ENCODE results near the gene RAPGEF5.

Gene RAPGEF5

GRCh38 chr7:22385326-22385725, 28.4 kb upstream of the RAPGEF5 start:
- no peak for DNase-seq (ENCODE audit: low read depth)
- no peak overlapping the region for H3K4me3 ChIP-seq (ENCODE audit: low read depth, low read length)

GRCh38 chr7:22380333-22380732, 23.4 kb upstream of the RAPGEF5 start:
- no peak for DNase-seq (ENCODE audit: low read depth)
- no peak overlapping the region for H3K4me3 ChIP-seq (ENCODE audit: low read depth, low read length)
- TF ChIP-seq, protein P1, sequence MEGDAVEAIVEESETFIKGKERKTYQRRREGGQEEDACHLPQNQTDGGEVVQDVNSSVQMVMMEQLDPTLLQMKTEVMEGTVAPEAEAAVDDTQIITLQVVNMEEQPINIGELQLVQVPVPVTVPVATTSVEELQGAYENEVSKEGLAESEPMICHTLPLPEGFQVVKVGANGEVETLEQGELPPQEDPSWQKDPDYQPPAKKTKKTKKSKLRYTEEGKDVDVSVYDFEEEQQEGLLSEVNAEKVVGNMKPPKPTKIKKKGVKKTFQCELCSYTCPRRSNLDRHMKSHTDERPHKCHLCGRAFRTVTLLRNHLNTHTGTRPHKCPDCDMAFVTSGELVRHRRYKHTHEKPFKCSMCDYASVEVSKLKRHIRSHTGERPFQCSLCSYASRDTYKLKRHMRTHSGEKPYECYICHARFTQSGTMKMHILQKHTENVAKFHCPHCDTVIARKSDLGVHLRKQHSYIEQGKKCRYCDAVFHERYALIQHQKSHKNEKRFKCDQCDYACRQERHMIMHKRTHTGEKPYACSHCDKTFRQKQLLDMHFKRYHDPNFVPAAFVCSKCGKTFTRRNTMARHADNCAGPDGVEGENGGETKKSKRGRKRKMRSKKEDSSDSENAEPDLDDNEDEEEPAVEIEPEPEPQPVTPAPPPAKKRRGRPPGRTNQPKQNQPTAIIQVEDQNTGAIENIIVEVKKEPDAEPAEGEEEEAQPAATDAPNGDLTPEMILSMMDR (IDR thresholded peaks at IDR 0.05; ENCODE audit: low read depth, low read length, missing control alignments) = no peak

More at GRCh38 chr7:22385326-22385725, 28.4 kb upstream of the RAPGEF5 start:
- TF ChIP-seq, protein P1 (IDR thresholded peaks at IDR 0.05; ENCODE audit: low read depth, low read length, missing control alignments) = no peak

DNA sequence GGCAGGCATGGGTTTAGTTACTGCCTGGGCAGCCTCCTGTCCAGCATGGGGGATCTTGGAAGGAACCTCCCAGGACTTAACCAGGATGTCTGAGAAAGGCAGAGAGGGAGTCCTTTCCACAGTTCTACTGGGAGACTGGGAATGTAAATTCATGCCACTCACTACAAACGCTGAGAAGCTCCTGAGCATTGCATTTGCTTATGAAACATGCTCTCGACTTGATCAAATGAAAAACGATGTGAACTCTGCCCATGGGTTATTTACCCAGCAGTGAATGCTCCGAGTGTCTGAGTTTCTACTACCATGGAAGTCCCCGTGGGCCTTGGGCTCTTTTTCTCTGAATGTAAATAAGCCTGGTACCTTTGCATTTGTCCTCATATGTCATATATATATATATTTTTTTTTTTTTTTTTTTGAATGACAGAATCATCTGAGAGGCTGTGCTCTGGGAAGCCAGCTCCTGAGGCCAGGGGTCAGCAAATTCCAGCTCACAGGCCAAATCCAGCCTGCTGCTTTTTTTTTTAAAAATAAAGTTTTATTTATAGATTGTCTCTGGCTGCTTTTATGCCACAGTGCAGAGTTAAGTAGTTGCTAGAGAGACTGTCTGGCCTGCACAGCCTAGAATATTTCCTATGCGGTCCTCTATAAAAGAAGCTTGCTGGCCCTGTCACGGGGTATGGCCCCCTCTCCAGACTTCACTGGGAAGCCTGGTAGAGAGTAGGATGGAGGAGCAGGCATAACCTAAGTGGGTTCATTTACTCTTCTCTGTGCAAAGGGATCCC, 21.4 kb upstream of the RAPGEF5 start:
- no peak for DNase-seq (ENCODE audit: low read depth)
- no peak overlapping the region for H3K4me3 ChIP-seq (ENCODE audit: low read depth, low read length)
- TF ChIP-seq, protein P1 (IDR thresholded peaks at IDR 0.05; ENCODE audit: low read depth, low read length, missing control alignments) = no peak

- no peak for DNase-seq (ENCODE audit: low read depth)
- TF ChIP-seq, protein P1 (IDR thresholded peaks at IDR 0.05; ENCODE audit: low read depth, low read length, missing control alignments) = no peak
- no peak overlapping the region for H3K4me3 ChIP-seq (ENCODE audit: low read depth, low read length)
These were observed 20.7 kb upstream of the RAPGEF5 start for GRCh38 chr7:22377703-22378102.

GRCh38 chr7:22375359-22376048, 18.6 kb upstream of the RAPGEF5 start:
- H3K4me3 ChIP-seq (ENCODE audit: low read depth, low read length) = no peak overlapping the region
- DNase-seq (ENCODE audit: low read depth) = no peak
- TF ChIP-seq, protein P1 (IDR thresholded peaks at IDR 0.05; ENCODE audit: low read depth, low read length, missing control alignments) = no peak

- H3K4me3 ChIP-seq (ENCODE audit: low read depth, low read length) = no peak overlapping the region
- DNase-seq (ENCODE audit: low read depth) = no peak
- TF ChIP-seq, protein P1 (IDR thresholded peaks at IDR 0.05; ENCODE audit: low read depth, low read length, missing control alignments) = no peak
These were observed 17.0 kb upstream of the RAPGEF5 start for GRCh38 chr7:22373911-22374310.
